H9 (cell line): ENCODE measurements around the gene MVB12A. TPM values are rescaled to one million over a fixed set of nuclear protein-coding genes. Genes with fewer than 3 reads are reported as not detected.

ENCODE experiments used
- DNase-seq: peaks from one replicate; pipeline ENCODE4 v3.0.0-alpha.2; 2017
- H2AFZ ChIP-seq: one replicate; pipeline ENCODE4 v1.6.1; 2013; ENCODE audit warnings: mild to moderate bottlenecking, low read length, control low read depth, moderate library complexity
- H2AK5ac ChIP-seq: 2 replicates; pipeline ENCODE4 v1.6.1; 2013; ENCODE audit warnings: low read length, control low read depth, mixed read lengths; ENCODE audit not compliant: insufficient read length
- H2BK120ac ChIP-seq: one replicate; pipeline ENCODE4 v1.6.1; 2013; ENCODE audit warnings: low read depth, mild to moderate bottlenecking, low read length, control low read depth, inconsistent platforms; ENCODE audit not compliant: poor library complexity, severe bottlenecking
- H2BK12ac ChIP-seq: 2 replicates; pipeline ENCODE4 v1.6.1; 2013; ENCODE audit warnings: low read length, control low read depth, mixed read lengths, low read depth; ENCODE audit not compliant: insufficient read length
- H2BK15ac ChIP-seq: 2 replicates; pipeline ENCODE4 v1.6.1; 2013; ENCODE audit warnings: low read depth, low read length, control low read depth
- H2BK20ac ChIP-seq: one replicate; pipeline ENCODE4 v1.6.1; 2013; ENCODE audit warnings: low read depth, mild to moderate bottlenecking, low read length, control low read depth, inconsistent platforms; ENCODE audit not compliant: poor library complexity, severe bottlenecking
- H2BK5ac ChIP-seq: 2 replicates; pipeline ENCODE4 v1.6.1; 2013; ENCODE audit warnings: low read length, control low read depth, mixed read lengths; ENCODE audit not compliant: insufficient read length
- H3K14ac ChIP-seq: 2 replicates; pipeline ENCODE4 v1.6.1; 2013; ENCODE audit warnings: low read length, control low read depth; ENCODE audit not compliant: insufficient read depth
- H3K18ac ChIP-seq: 2 replicates; pipeline ENCODE4 v1.6.1; 2013; ENCODE audit warnings: low read depth, mild to moderate bottlenecking, mixed read lengths, low read length, control low read depth; ENCODE audit not compliant: insufficient read length
- H3K23ac ChIP-seq: 2 replicates; pipeline ENCODE4 v1.6.1; 2013; ENCODE audit warnings: low read length, control low read depth, mixed read lengths, low read depth; ENCODE audit not compliant: insufficient read length
- H3K23me2 ChIP-seq: 2 replicates; pipeline ENCODE4 v1.6.1; 2013; ENCODE audit warnings: low read depth, mild to moderate bottlenecking, mixed read lengths, low read length, control low read depth; ENCODE audit not compliant: insufficient read length, poor library complexity, severe bottlenecking
- H3K27ac ChIP-seq: 2 replicates; pipeline ENCODE4 v1.5.1; 2013; ENCODE audit warnings: low read length, control low read depth, mixed read lengths, low read depth; ENCODE audit not compliant: insufficient read length
- H3K27me3 ChIP-seq: 2 replicates; pipeline ENCODE4 v1.6.1; 2013; ENCODE audit warnings: low read length, control low read depth, inconsistent platforms; ENCODE audit not compliant: insufficient read depth
- H3K4ac ChIP-seq: 2 replicates; pipeline ENCODE4 v1.6.1; 2013; ENCODE audit warnings: low read depth, mild to moderate bottlenecking, control low read depth, inconsistent platforms, low read length, moderate library complexity
- H3K4me1 ChIP-seq: 2 replicates; pipeline ENCODE4 v1.6.1; 2013; ENCODE audit warnings: low read length, control low read depth, inconsistent platforms; ENCODE audit not compliant: insufficient read depth
- H3K4me2 ChIP-seq: 2 replicates; pipeline ENCODE4 v1.6.1; 2013; ENCODE audit warnings: low read length, control low read depth, mixed read lengths; ENCODE audit not compliant: insufficient read length, insufficient read depth
- H3K56ac ChIP-seq: 2 replicates; pipeline ENCODE4 v1.6.1; 2013; ENCODE audit warnings: low read depth, mild to moderate bottlenecking, mixed read lengths, low read length, control low read depth; ENCODE audit not compliant: insufficient read length
- H3K79me1 ChIP-seq: 2 replicates; pipeline ENCODE4 v1.6.1; 2013; ENCODE audit warnings: low read depth, mild to moderate bottlenecking, moderate library complexity, low read length, control low read depth, inconsistent platforms; ENCODE audit not compliant: insufficient read depth, poor library complexity, severe bottlenecking
- H3K79me2 ChIP-seq: 2 replicates; pipeline ENCODE4 v1.6.1; 2013; ENCODE audit warnings: low read length, control low read depth, inconsistent platforms; ENCODE audit not compliant: insufficient read depth
- H3K9ac ChIP-seq: 2 replicates; pipeline ENCODE4 v1.6.1; 2013; ENCODE audit warnings: low read length, control low read depth, mixed read lengths; ENCODE audit not compliant: insufficient read length; ENCODE audit errors: extremely low read depth
- H3K9me3 ChIP-seq: one replicate; pipeline ENCODE4 v1.6.1; 2013; ENCODE audit warnings: low read depth, low read length, inconsistent platforms; ENCODE audit not compliant: control insufficient read depth
- H3T11ph ChIP-seq: one replicate; pipeline ENCODE4 v1.6.1; 2013; ENCODE audit warnings: mild to moderate bottlenecking, low read length, control low read depth, inconsistent platforms
- H4K20me1 ChIP-seq: one replicate; pipeline ENCODE4 v1.6.1; 2013; ENCODE audit not compliant: control insufficient read depth, insufficient read length, insufficient read depth
- H4K5ac ChIP-seq: 2 replicates; pipeline ENCODE4 v1.6.1; 2013; ENCODE audit warnings: low read depth, mild to moderate bottlenecking, mixed read lengths, low read length, control low read depth; ENCODE audit not compliant: insufficient read length
- H4K8ac ChIP-seq: replicated peaks from 2 replicates; pipeline ENCODE4 v1.6.1; 2013; ENCODE audit warnings: low read length, control low read depth, mixed read lengths, low read depth; ENCODE audit not compliant: insufficient read length
- H4K91ac ChIP-seq: 2 replicates; pipeline ENCODE4 v1.6.1; 2013; ENCODE audit warnings: low read depth, mild to moderate bottlenecking, moderate library complexity, mixed read lengths, low read length, control low read depth; ENCODE audit not compliant: insufficient read length
- H3K27ac Mint-ChIP-seq, 3 experiments: 2 replicates in 2 of 3; 3 replicates in 1 of 3; pipeline ENCODE4 v1.8.0; 2020 to 2021; ENCODE audit warnings: mixed read lengths in 3 of 3, mild to moderate bottlenecking in 1 of 3, moderate library complexity in 1 of 3
- H3K27me3 Mint-ChIP-seq: 2 replicates; pipeline ENCODE4 v1.8.0; 2021; ENCODE audit warnings: low read depth, mild to moderate bottlenecking, moderate library complexity, mixed read lengths
- H3K36me3 Mint-ChIP-seq, 3 experiments: 2 replicates in 2 of 3; 3 replicates in 1 of 3; pipeline ENCODE4 v1.8.0; 2020 to 2021; ENCODE audit warnings: low read depth in 3 of 3, mixed read lengths in 3 of 3; ENCODE audit not compliant: insufficient read depth in 1 of 3
- H3K4me1 Mint-ChIP-seq, 2 experiments: 2 replicates each; pipeline ENCODE4 v1.8.0; 2020; ENCODE audit warnings: mixed read lengths in 2 of 2
- H3K4me3 Mint-ChIP-seq, 2 experiments: 2 replicates in 1 of 2; 3 replicates in 1 of 2; pipeline ENCODE4 v1.8.0; 2020 to 2021; ENCODE audit warnings: mild to moderate bottlenecking in 2 of 2, mixed read lengths in 2 of 2, moderate library complexity in 1 of 2
- H3K9me3 Mint-ChIP-seq, 2 experiments: 2 replicates in 1 of 2; 3 replicates in 1 of 2; pipeline ENCODE4 v1.8.0; 2020; ENCODE audit warnings: mild to moderate bottlenecking in 2 of 2, mixed read lengths in 2 of 2, moderate library complexity in 1 of 2
- CTCF ChIP-seq: fragments of 200-600 bp; sonication (generic); conservative IDR thresholded peaks from 3 replicates; pipeline ENCODE4 v1.8.0; 2021; ENCODE audit warnings: antibody characterized with exemption, mild to moderate bottlenecking
- WGBS: extraction: QIAGEN DNeasy Blood & Tissue Kit; methylation state at CpG from one replicate; pipeline ENCODE4 v1.1.7; 2013; ENCODE audit warnings: missing lambda C conversion rate, low lambda C conversion rate, mixed read lengths; ENCODE audit not compliant: insufficient read length; ENCODE audit errors: extremely low coverage; 5-methylcytosine and 5-hydroxymethylcytosine counted together
- total RNA-seq: library from RNA; stranded (reverse); gene quantifications from 2 replicates; pipeline ENCODE4 v1.2.1, GENCODE V29; 2021

MVB12A gene
- total RNA-seq, 1 experiment from 2014 or later, result 50.4 TPM

- DNase-seq, result no peak
- Histone ChIP-seq H3K27me3 (peaks cover 3% of the 10 kb centered on the region; the same call in 1 of the 2 replicates), H3K4me2 (peak overlapping the region; percentile 12), H3K4ac (no peak overlapping the region), H3K18ac (no peak overlapping the region), H3K9ac (no peak overlapping the region), H2BK20ac (no peak overlapping the region), H2AK5ac (no peak overlapping the region), H3K27ac (no peak overlapping the region), H3K4me1 (no peaks in the 10 kb centered on the region), H2BK15ac (no peak overlapping the region), H4K91ac (no peak overlapping the region), H3K23me2 (no peaks in the 10 kb centered on the region), H2AFZ (no peak overlapping the region), H3T11ph (no peak overlapping the region), H2BK12ac (no peak overlapping the region), H4K20me1 (peaks cover 4% of the 10 kb centered on the region), H3K56ac (no peak overlapping the region), H3K9me3 (no peaks in the 10 kb centered on the region), H3K23ac (no peak overlapping the region), H3K79me2 (no peaks in the 10 kb centered on the region), H2BK5ac (no peak overlapping the region), H4K5ac (no peak overlapping the region), H4K8ac (no peak overlapping the region), H2BK120ac (no peak overlapping the region), H3K14ac (no peak overlapping the region), H3K79me1 (no peaks in the 10 kb centered on the region)
- no peak for TF ChIP-seq CTCF
- Mint-ChIP-seq H3K27me3 (peaks cover 59% of the 10 kb centered on the region), H3K27ac (no peak overlapping the region), H3K36me3 (peaks cover 0 to 2% (median 0%) of the 10 kb centered on the region in 3 experiments; a peak in 2 of 7 replicates), H3K4me1 (peaks cover 7 to 14% of the 10 kb centered on the region in 2 experiments), H3K9me3 (peaks cover 0 to 5% of the 10 kb centered on the region in 2 experiments; a peak in 1 of 5 replicates), H3K4me3 (peak overlapping the region in 1 of 2 experiments; percentile 40; a peak in 2 of 5 replicates)
- no CpG with 5 or more reads among the region's 11 CpGs for WGBS
Measured at GRCh38 chr19:17456127-17456526, 36.3 kb downstream of the MVB12A start.
